Liver (tissue), 9 donors: ENCODE measurements around the gene ACSF2. TPM values are rescaled to one million over a fixed set of nuclear protein-coding genes. Genes with fewer than 3 reads are reported as not detected.

Experiments
- DNase-seq: peaks from one replicate; pipeline ENCODE4 v3.0.0-alpha.2; 2017; ENCODE audit warnings: low spot score
- H3K27ac ChIP-seq, 2 donors: one replicate each; pipeline ENCODE4 v1.7.0; 2013; ENCODE audit warnings: inconsistent platforms in 2 of 2, low read length in 2 of 2, control low read depth in 1 of 2, low read depth in 1 of 2, mild to moderate bottlenecking in 1 of 2
- H3K27me3 ChIP-seq, 4 donors: one replicate each; pipeline versions ENCODE4 v1.6.1 to v1.7.0; 2013; ENCODE audit warnings: low read length in 3 of 4, inconsistent platforms in 1 of 4, mild to moderate bottlenecking in 1 of 4, moderate library complexity in 1 of 4; ENCODE audit not compliant: control insufficient read depth in 4 of 4, insufficient read depth in 4 of 4
- H3K36me3 ChIP-seq, 4 donors: one replicate each; pipeline versions ENCODE4 v1.6.1 to v1.7.0; 2013; ENCODE audit warnings: low read length in 3 of 4, mild to moderate bottlenecking in 3 of 4, low read depth in 1 of 4, moderate library complexity in 1 of 4; ENCODE audit not compliant: control insufficient read depth in 4 of 4, insufficient read depth in 3 of 4
- H3K4me1 ChIP-seq, 4 donors: one replicate each; pipeline versions ENCODE4 v1.6.1 to v1.7.0; 2013; ENCODE audit warnings: low read length in 3 of 4, mild to moderate bottlenecking in 3 of 4, moderate library complexity in 1 of 4; ENCODE audit not compliant: control insufficient read depth in 4 of 4, insufficient read depth in 4 of 4
- H3K4me3 ChIP-seq, 3 donors: one replicate each; pipeline versions ENCODE4 v1.6.1 to v1.7.0; 2013; ENCODE audit warnings: low read length in 3 of 3, control low read depth in 1 of 3, low read depth in 1 of 3, mild to moderate bottlenecking in 1 of 3
- H3K9ac ChIP-seq, 2 donors: one replicate each; pipeline ENCODE4 v1.7.0; 2013; ENCODE audit warnings: low read length in 2 of 2, mild to moderate bottlenecking in 2 of 2, moderate library complexity in 2 of 2, control low read depth in 1 of 2, low read depth in 1 of 2
- H3K9me3 ChIP-seq, 4 donors: one replicate each; pipeline versions ENCODE4 v1.6.1 to v1.7.0; 2013; ENCODE audit warnings: low read length in 3 of 4; ENCODE audit not compliant: control insufficient read depth in 4 of 4
- EGR1 ChIP-seq, 2 donors: IDR thresholded peaks; 2 replicates each; pipeline ENCODE4 v1.6.1; 2016 to 2018; ENCODE audit warnings: antibody characterized with exemption in 2 of 2, low read depth in 2 of 2
- FOXA1 ChIP-seq: IDR thresholded peaks from 2 replicates; pipeline ENCODE4 v1.6.1; 2016; ENCODE audit warnings: antibody characterized with exemption
- FOXA2 ChIP-seq: IDR thresholded peaks from 2 replicates; pipeline ENCODE4 v1.6.1; 2016; ENCODE audit warnings: antibody characterized with exemption
- GABPA ChIP-seq, 2 donors: IDR thresholded peaks in 1 of 2; conservative IDR thresholded peaks in 1 of 2; 2 replicates each; pipeline ENCODE4 v1.6.1; 2016; ENCODE audit warnings: antibody characterized with exemption in 2 of 2, mild to moderate bottlenecking in 1 of 2, moderate library complexity in 1 of 2
- HNF4A ChIP-seq, 2 donors: conservative IDR thresholded peaks; 2 replicates each; pipeline ENCODE4 v1.6.1; 2016; ENCODE audit warnings: antibody characterized with exemption in 2 of 2, mild to moderate bottlenecking in 2 of 2
- HNF4G ChIP-seq: IDR thresholded peaks from 2 replicates; pipeline ENCODE4 v1.6.1; 2016; ENCODE audit warnings: antibody characterized with exemption
- JUND ChIP-seq, 2 donors: IDR thresholded peaks; 2 replicates each; pipeline ENCODE4 v1.6.1; 2016; ENCODE audit warnings: antibody characterized with exemption in 2 of 2
- NR2F2 ChIP-seq: IDR thresholded peaks from 2 replicates; pipeline ENCODE4 v1.6.1; 2016; ENCODE audit warnings: antibody characterized with exemption
- RAD21 ChIP-seq, 2 donors: IDR thresholded peaks; 2 replicates each; pipeline ENCODE4 v1.6.1; 2016; ENCODE audit warnings: antibody characterized with exemption in 2 of 2, mild to moderate bottlenecking in 2 of 2
- RXRA ChIP-seq, 2 donors: IDR thresholded peaks; 2 replicates each; pipeline ENCODE4 v1.6.1; 2017 to 2018; ENCODE audit warnings: antibody characterized with exemption in 2 of 2, mild to moderate bottlenecking in 1 of 2
- SP1 ChIP-seq: IDR thresholded peaks from 2 replicates; pipeline ENCODE4 v1.6.1; 2018; ENCODE audit warnings: antibody characterized with exemption, mild to moderate bottlenecking
- TAF1 ChIP-seq: conservative IDR thresholded peaks from 2 replicates; pipeline ENCODE4 v1.6.1; 2016; ENCODE audit warnings: antibody characterized with exemption, mild to moderate bottlenecking
- YY1 ChIP-seq: IDR thresholded peaks from 2 replicates; pipeline ENCODE4 v1.6.1; 2016; ENCODE audit warnings: antibody characterized with exemption, mild to moderate bottlenecking
- WGBS: extraction: QIAGEN DNeasy Blood & Tissue Kit; methylation state at CpG from one replicate; pipeline ENCODE4 v1.1.7; 2013; 5-methylcytosine and 5-hydroxymethylcytosine counted together
- polyA plus RNA-seq, 2 donors: library from polyadenylated mRNA; stranded (reverse) in 1 of 2; unstranded in 1 of 2; fragments of 200-250 nt in 1 of 2; fragments of >200 nt in 1 of 2; fragmentation: Nextera tagmentation in 1 of 2; extraction: Ambion mirVana in 1 of 2; gene quantifications; one replicate each; pipeline versions ENCODE4 v1.2.1 to v1.2.3, GENCODE V29; 2013 to 2015
- total RNA-seq, 2 donors: library from RNA; depleted of rRNA; stranded (reverse); fragments of >200 nt; gene quantifications; one replicate each; pipeline ENCODE4 v1.2.3, GENCODE V29; 2014
- TF ChIP-seq, protein P1 (sequence below): IDR thresholded peaks from 2 replicates; pipeline ENCODE4 v1.6.1; 2016; ENCODE audit warnings: antibody characterized with exemption
- TF ChIP-seq, protein P2 (sequence below): IDR thresholded peaks from 2 replicates; pipeline ENCODE4 v1.6.1; 2016; ENCODE audit warnings: antibody characterized with exemption
- TF ChIP-seq, protein P3 (sequence below): fragments of 150-350 bp; IDR thresholded peaks from 2 replicates; pipeline ENCODE4 v1.5.1; 2017; ENCODE audit warnings: improper control_type of control experiment, low read depth, low read length; ENCODE audit not compliant: missing input control
- TF ChIP-seq, protein P4 (sequence below): IDR thresholded peaks from 2 replicates; pipeline ENCODE4 v1.6.1; 2016; ENCODE audit warnings: antibody characterized with exemption
- TF ChIP-seq, protein P5 (sequence below): IDR thresholded peaks from 2 replicates; pipeline ENCODE4 v1.6.1; 2016; ENCODE audit warnings: antibody characterized with exemption, mild to moderate bottlenecking
- donor health status: healthy.
- donor health status: healthy.
- donor health status: healthy.
- donor health status: healthy.
- donor health status: healthy.

The ACSF2 gene
- total and polyA plus RNA-seq, 4 donors, result 18.9 to 34.3 (median 21.1) TPM

DNA sequence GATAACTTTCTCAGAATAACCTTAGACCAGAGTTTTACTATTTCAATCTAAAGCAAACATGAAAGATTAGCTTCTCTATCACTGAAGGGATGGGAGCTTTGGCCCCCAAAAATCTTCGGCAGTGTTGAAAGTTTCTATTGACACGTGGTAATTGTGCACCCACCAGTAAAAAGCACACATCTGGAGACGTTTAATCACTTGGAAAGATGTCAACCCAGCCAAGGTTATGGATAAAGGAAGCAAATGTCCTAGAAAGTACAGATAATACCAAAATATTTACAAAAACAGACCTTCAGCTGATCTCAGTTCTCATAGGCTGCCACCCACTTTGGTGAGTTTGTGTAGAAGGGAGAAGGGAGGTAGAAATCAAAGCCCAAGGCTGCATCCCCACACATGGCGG is 87.5 kb downstream of the ACSF2 start:
- H3K9ac ChIP-seq, result no peak overlapping the region
- H3K4me3 ChIP-seq, result no peak overlapping the region
- H3K9me3 ChIP-seq, result no peaks in the 10 kb centered on the region
- H3K4me1 ChIP-seq, result peaks cover 2 to 19% (median 14%) of the 10 kb centered on the region in 4 donors
- no peaks in the 10 kb centered on the region for H3K36me3 ChIP-seq
- WGBS, result 72% methylated on average over 4 of the region's 4 CpGs
- no peak overlapping the region for H3K27ac ChIP-seq
- TF ChIP-seq, protein P1, sequence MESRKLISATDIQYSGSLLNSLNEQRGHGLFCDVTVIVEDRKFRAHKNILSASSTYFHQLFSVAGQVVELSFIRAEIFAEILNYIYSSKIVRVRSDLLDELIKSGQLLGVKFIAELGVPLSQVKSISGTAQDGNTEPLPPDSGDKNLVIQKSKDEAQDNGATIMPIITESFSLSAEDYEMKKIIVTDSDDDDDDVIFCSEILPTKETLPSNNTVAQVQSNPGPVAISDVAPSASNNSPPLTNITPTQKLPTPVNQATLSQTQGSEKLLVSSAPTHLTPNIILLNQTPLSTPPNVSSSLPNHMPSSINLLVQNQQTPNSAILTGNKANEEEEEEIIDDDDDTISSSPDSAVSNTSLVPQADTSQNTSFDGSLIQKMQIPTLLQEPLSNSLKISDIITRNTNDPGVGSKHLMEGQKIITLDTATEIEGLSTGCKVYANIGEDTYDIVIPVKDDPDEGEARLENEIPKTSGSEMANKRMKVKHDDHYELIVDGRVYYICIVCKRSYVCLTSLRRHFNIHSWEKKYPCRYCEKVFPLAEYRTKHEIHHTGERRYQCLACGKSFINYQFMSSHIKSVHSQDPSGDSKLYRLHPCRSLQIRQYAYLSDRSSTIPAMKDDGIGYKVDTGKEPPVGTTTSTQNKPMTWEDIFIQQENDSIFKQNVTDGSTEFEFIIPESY, result no peak
- TF ChIP-seq, protein P2, sequence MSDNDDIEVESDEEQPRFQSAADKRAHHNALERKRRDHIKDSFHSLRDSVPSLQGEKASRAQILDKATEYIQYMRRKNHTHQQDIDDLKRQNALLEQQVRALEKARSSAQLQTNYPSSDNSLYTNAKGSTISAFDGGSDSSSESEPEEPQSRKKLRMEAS, result no peak
- TF ChIP-seq RXRA (IDR thresholded peaks at IDR 0.05), result no peak
- no peak for DNase-seq
- no peaks in the 10 kb centered on the region for H3K27me3 ChIP-seq

DNA sequence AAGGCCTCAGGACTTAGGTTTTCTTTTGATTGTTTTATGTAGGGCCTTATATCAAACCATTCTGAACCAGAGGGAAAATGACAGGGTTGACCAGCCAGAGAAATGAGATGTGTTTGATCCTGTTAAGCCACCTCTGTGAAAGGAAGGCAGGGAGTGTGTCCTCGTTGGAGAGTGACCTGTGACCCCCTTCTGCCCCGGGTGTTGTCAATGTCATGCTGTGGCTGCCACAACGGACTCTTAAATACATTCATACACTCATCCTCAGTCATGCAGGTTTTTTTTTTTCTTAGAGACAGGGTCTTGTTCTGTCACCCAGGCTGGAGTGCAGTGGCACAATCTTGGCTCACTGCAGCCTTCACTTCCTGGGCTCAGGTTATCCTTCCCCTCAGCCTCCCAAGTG is 88.4 kb downstream of the ACSF2 start:
- H3K4me1 ChIP-seq, result peaks cover 2 to 15% (median 13%) of the 10 kb centered on the region in 4 donors
- no peaks in the 10 kb centered on the region for H3K27me3 ChIP-seq
- H3K9ac ChIP-seq, result no peak overlapping the region
- H3K27ac ChIP-seq, result no peak overlapping the region
- H3K9me3 ChIP-seq, result no peaks in the 10 kb centered on the region
- DNase-seq, result no peak
- TF ChIP-seq RAD21 (IDR thresholded peaks at IDR 0.05) (no peak), FOXA1 (no peak), NR2F2 (no peak), RXRA (IDR thresholded peaks at IDR 0.05) (no peak), GABPA (IDR thresholded peaks at IDR 0.05 in 1 of 2, conservative IDR thresholded peaks at IDR 0.05 in 1 of 2) (no peak), EGR1 (IDR thresholded peaks at IDR 0.05; ENCODE audit: low read depth in 2 of 2) (no peak), TAF1 (no peak), JUND (IDR thresholded peaks at IDR 0.05) (no peak), SP1 (no peak), YY1 (no peak), HNF4A (conservative IDR thresholded peaks at IDR 0.05) (no peak), FOXA2 (no peak), HNF4G (no peak)
- TF ChIP-seq, protein P3, sequence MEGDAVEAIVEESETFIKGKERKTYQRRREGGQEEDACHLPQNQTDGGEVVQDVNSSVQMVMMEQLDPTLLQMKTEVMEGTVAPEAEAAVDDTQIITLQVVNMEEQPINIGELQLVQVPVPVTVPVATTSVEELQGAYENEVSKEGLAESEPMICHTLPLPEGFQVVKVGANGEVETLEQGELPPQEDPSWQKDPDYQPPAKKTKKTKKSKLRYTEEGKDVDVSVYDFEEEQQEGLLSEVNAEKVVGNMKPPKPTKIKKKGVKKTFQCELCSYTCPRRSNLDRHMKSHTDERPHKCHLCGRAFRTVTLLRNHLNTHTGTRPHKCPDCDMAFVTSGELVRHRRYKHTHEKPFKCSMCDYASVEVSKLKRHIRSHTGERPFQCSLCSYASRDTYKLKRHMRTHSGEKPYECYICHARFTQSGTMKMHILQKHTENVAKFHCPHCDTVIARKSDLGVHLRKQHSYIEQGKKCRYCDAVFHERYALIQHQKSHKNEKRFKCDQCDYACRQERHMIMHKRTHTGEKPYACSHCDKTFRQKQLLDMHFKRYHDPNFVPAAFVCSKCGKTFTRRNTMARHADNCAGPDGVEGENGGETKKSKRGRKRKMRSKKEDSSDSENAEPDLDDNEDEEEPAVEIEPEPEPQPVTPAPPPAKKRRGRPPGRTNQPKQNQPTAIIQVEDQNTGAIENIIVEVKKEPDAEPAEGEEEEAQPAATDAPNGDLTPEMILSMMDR, result no peak
- TF ChIP-seq, protein P1, result no peak
- TF ChIP-seq, protein P2, result no peak
- TF ChIP-seq, protein P4, sequence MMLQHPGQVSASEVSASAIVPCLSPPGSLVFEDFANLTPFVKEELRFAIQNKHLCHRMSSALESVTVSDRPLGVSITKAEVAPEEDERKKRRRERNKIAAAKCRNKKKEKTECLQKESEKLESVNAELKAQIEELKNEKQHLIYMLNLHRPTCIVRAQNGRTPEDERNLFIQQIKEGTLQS, result no peak
- TF ChIP-seq, protein P5, sequence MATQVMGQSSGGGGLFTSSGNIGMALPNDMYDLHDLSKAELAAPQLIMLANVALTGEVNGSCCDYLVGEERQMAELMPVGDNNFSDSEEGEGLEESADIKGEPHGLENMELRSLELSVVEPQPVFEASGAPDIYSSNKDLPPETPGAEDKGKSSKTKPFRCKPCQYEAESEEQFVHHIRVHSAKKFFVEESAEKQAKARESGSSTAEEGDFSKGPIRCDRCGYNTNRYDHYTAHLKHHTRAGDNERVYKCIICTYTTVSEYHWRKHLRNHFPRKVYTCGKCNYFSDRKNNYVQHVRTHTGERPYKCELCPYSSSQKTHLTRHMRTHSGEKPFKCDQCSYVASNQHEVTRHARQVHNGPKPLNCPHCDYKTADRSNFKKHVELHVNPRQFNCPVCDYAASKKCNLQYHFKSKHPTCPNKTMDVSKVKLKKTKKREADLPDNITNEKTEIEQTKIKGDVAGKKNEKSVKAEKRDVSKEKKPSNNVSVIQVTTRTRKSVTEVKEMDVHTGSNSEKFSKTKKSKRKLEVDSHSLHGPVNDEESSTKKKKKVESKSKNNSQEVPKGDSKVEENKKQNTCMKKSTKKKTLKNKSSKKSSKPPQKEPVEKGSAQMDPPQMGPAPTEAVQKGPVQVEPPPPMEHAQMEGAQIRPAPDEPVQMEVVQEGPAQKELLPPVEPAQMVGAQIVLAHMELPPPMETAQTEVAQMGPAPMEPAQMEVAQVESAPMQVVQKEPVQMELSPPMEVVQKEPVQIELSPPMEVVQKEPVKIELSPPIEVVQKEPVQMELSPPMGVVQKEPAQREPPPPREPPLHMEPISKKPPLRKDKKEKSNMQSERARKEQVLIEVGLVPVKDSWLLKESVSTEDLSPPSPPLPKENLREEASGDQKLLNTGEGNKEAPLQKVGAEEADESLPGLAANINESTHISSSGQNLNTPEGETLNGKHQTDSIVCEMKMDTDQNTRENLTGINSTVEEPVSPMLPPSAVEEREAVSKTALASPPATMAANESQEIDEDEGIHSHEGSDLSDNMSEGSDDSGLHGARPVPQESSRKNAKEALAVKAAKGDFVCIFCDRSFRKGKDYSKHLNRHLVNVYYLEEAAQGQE, result no peak
- 46% methylated on average over 3 of the region's 3 CpGs for WGBS
- no peaks in the 10 kb centered on the region for H3K36me3 ChIP-seq
- H3K4me3 ChIP-seq, result no peak overlapping the region
